Prostate gland (tissue), 2 donors: ENCODE results near the gene HSD17B1.

Source experiments
- CTCF ChIP-seq, 4 experiments: fragments of 200-600 bp in 2 of 4; fragments of 450-650 bp in 2 of 4; sonication (generic) in 2 of 4; IDR thresholded peaks; 1 replicate in 3 of 4; 2 replicates in 1 of 4; pipeline ENCODE4 v1.5.1; 2016 to 2019; ENCODE audit warnings: antibody characterized with exemption in 4 of 4, mild to moderate bottlenecking in 2 of 4, moderate library complexity in 2 of 4
- POLR2A ChIP-seq: fragments of 450-650 bp; IDR thresholded peaks from one replicate; pipeline ENCODE4 v1.6.1; 2016; ENCODE audit warnings: antibody characterized with exemption, mild to moderate bottlenecking
- POLR2AphosphoS5 ChIP-seq: sonication (generic); formaldehyde crosslinking; IDR thresholded peaks from one replicate; pipeline ENCODE4 v1.6.1; 2017; ENCODE audit warnings: antibody characterized with exemption

DNA sequence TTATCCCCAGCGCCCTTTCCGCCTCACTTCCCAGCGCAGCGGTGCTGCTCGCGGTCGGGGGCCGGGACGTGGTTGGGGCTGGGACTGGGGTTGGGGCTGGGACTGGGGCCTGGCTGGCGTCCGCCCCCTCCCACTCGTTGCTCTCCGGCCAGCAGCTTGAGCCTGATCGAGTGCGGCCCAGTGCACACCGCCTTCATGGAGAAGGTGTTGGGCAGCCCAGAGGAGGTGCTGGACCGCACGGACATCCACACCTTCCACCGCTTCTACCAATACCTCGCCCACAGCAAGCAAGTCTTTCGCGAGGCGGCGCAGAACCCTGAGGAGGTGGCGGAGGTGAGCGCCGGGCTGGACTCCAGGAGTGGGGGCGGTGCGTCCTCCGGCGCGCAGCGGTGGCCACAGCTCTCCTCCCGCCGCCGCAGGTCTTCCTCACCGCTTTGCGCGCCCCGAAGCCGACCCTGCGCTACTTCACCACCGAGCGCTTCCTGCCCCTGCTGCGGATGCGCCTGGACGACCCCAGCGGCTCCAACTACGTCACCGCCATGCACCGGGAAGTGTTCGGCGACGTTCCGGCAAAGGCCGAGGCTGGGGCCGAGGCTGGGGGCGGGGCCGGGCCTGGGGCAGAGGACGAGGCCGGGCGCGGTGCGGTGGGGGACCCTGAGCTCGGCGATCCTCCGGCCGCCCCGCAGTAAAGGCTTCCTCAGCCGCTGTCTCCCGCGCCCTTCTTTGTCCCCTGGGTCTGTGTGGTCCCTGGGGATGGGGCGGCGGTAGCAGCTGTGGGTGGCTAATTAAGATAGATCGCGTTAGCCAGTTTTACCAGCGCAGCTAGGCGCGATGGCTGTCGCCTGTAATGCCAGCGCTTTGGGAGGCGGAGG is 1.8 kb downstream of the HSD17B1 start:
- TF ChIP-seq POLR2A (peak; percentile 75), POLR2AphosphoS5 (peak; percentile 90), CTCF (IDR thresholded peaks at IDR 0.05) (peak in 2 of 4 experiments; percentile 10 to 18)
